H1 (cell line): ENCODE data around the gene OSBPL5. TPM values are rescaled to one million over a fixed set of nuclear protein-coding genes. Genes with fewer than 3 reads are reported as not detected.

Experiments
- CTCF ChIA-PET: fragments of 300-600 bp; sonication (Branson Sonifier 250); formaldehyde crosslinking; loops from one replicate; lab custom pipeline; 2021; ENCODE audit not compliant: partially characterized antibody; lab: Charles Lee
- POLR2A ChIA-PET: fragments of 300-600 bp; sonication (Branson Sonifier 250); formaldehyde crosslinking; loops from one replicate; lab custom pipeline; 2021; ENCODE audit warnings: inconsistent platforms; ENCODE audit not compliant: partially characterized antibody; lab: Charles Lee
- DNase-seq, 2 experiments: peaks; one replicate each; pipeline versions ENCODE4 v3.0.0 to v3.0.0-alpha.2; 2010 to 2022; ENCODE audit warnings: low spot score in 2 of 2, low read depth in 1 of 2, mixed read lengths in 1 of 2
- FAIRE-seq: peaks from 2 replicates; lab custom pipeline; 2011; peaks lifted over from hg19 to GRCh38; lab: Jason Lieb, UNC
- H2AFZ ChIP-seq: 2 replicates; pipeline ENCODE4 v1.8.1; 2012; ENCODE audit warnings: low read length, inconsistent platforms
- H2AK5ac ChIP-seq: 2 replicates; pipeline ENCODE4 v1.6.1; 2013; ENCODE audit warnings: low read depth, low read length
- H2BK120ac ChIP-seq: replicated peaks from 2 replicates; pipeline ENCODE3; 2013; ENCODE audit warnings: low read depth, low read length, inconsistent platforms
- H2BK12ac ChIP-seq: 2 replicates; pipeline ENCODE4 v1.6.1; 2013; ENCODE audit warnings: low read depth, low read length
- H2BK15ac ChIP-seq: 2 replicates; pipeline ENCODE4 v1.6.1; 2013; ENCODE audit warnings: low read length
- H2BK20ac ChIP-seq: 2 replicates; pipeline ENCODE4 v1.6.1; 2013; ENCODE audit warnings: low read length
- H2BK5ac ChIP-seq: 2 replicates; pipeline ENCODE4 v1.6.1; 2013; ENCODE audit warnings: low read depth, low read length
- H3K14ac ChIP-seq: 2 replicates; pipeline ENCODE4 v1.6.1; 2013; ENCODE audit warnings: inconsistent platforms; ENCODE audit not compliant: insufficient read length
- H3K18ac ChIP-seq: 2 replicates; pipeline ENCODE4 v1.6.1; 2013; ENCODE audit warnings: low read length; ENCODE audit errors: extremely low read depth
- H3K23ac ChIP-seq: 2 replicates; pipeline ENCODE4 v1.6.1; 2013; ENCODE audit warnings: inconsistent platforms; ENCODE audit not compliant: insufficient read length
- H3K23me2 ChIP-seq: 2 replicates; pipeline ENCODE4 v1.6.1; 2013; ENCODE audit warnings: low read depth, low read length
- H3K27ac ChIP-seq: 2 replicates; pipeline ENCODE4 v1.6.1; 2011; ENCODE audit warnings: low read depth, low read length, inconsistent platforms
- H3K27me3 ChIP-seq, 4 experiments: replicated peaks in 1 of 4; 1 replicate in 1 of 4; 2 replicates in 3 of 4; pipeline versions ENCODE4 v1.6.1 to v1.8.1; 2011 to 2013; ENCODE audit warnings: low read length in 3 of 4, mild to moderate bottlenecking in 3 of 4, inconsistent platforms in 2 of 4, mixed read lengths in 2 of 4, moderate library complexity in 1 of 4; ENCODE audit not compliant: control insufficient read depth in 3 of 4, insufficient read depth in 3 of 4; ENCODE audit errors: extremely low read depth in 1 of 4
- H3K36me3 ChIP-seq, 4 experiments: 2 replicates each; pipeline versions ENCODE4 v1.6.1 to v1.8.1; 2011 to 2013; ENCODE audit warnings: mild to moderate bottlenecking in 4 of 4, low read length in 3 of 4, moderate library complexity in 2 of 4, control low read depth in 1 of 4, inconsistent platforms in 1 of 4; ENCODE audit not compliant: insufficient read depth in 4 of 4, control insufficient read depth in 2 of 4
- H3K4ac ChIP-seq: replicated peaks from 2 replicates; pipeline ENCODE3; 2013; ENCODE audit warnings: low read length, low read depth, mixed read lengths, inconsistent platforms; ENCODE audit not compliant: insufficient read length
- H3K4me1 ChIP-seq, 4 experiments: replicated peaks in 1 of 4; 1 replicate in 1 of 4; 2 replicates in 3 of 4; pipeline versions ENCODE4 v1.6.1 to v1.8.1; 2011 to 2013; ENCODE audit warnings: low read length in 3 of 4, inconsistent platforms in 2 of 4, mixed read lengths in 1 of 4; ENCODE audit not compliant: insufficient read depth in 4 of 4, control insufficient read depth in 3 of 4
- H3K4me2 ChIP-seq, 2 experiments: 2 replicates each; pipeline versions ENCODE4 v1.6.1 to v1.8.1; 2011 to 2013; ENCODE audit warnings: low read depth in 2 of 2, low read length in 2 of 2, control low read depth in 1 of 2, inconsistent platforms in 1 of 2, mild to moderate bottlenecking in 1 of 2; ENCODE audit not compliant: insufficient read depth in 1 of 2
- H3K4me3 ChIP-seq, 4 experiments: fragments of 200-600, 300-600 bp in 1 of 4; sonication (generic), shearing (Covaris generic), sonication (Bioruptor Twin) in 1 of 4; 2 replicates each; pipeline versions ENCODE4 v1.5.1 to v1.8.1; 2011 to 2016; ENCODE audit warnings: low read length in 4 of 4, low read depth in 3 of 4, control low read depth in 2 of 4, inconsistent platforms in 2 of 4, mild to moderate bottlenecking in 2 of 4, mixed read lengths in 1 of 4, moderate library complexity in 1 of 4; ENCODE audit not compliant: insufficient read depth in 2 of 4; ENCODE audit errors: extremely low read depth in 1 of 4
- H3K56ac ChIP-seq: replicated peaks from 2 replicates; pipeline ENCODE3; 2013; ENCODE audit warnings: low read depth, mild to moderate bottlenecking, mixed read lengths, low read length, inconsistent platforms; ENCODE audit not compliant: insufficient read length
- H3K79me1 ChIP-seq: 2 replicates; pipeline ENCODE4 v1.6.1; 2013; ENCODE audit warnings: low read depth, low read length, control low read depth
- H3K79me2 ChIP-seq, 2 experiments: 2 replicates each; pipeline versions ENCODE4 v1.6.1 to v1.8.1; 2012 to 2013; ENCODE audit warnings: low read length in 2 of 2, mild to moderate bottlenecking in 2 of 2, inconsistent platforms in 1 of 2; ENCODE audit not compliant: insufficient read depth in 2 of 2, control insufficient read depth in 1 of 2
- H3K9ac ChIP-seq, 4 experiments: replicated peaks in 1 of 4; 1 replicate in 1 of 4; 2 replicates in 3 of 4; pipeline versions ENCODE4 v1.6.1 to v1.8.1; 2011 to 2013; ENCODE audit warnings: low read depth in 3 of 4, low read length in 3 of 4, control low read depth in 2 of 4, mild to moderate bottlenecking in 2 of 4, moderate library complexity in 2 of 4, inconsistent platforms in 1 of 4; ENCODE audit errors: extremely low read depth in 1 of 4
- H3K9me3 ChIP-seq, 2 experiments: 2 replicates each; pipeline versions ENCODE4 v1.6.1 to v1.8.1; 2012 to 2013; ENCODE audit warnings: mild to moderate bottlenecking in 2 of 2, moderate library complexity in 2 of 2, control low read depth in 1 of 2, inconsistent platforms in 1 of 2, low read depth in 1 of 2, low read length in 1 of 2, mixed read lengths in 1 of 2; ENCODE audit not compliant: insufficient read depth in 2 of 2
- H4K20me1 ChIP-seq, 2 experiments: replicated peaks in 1 of 2; 2 replicates each; pipeline versions ENCODE3 to v1.8.1; 2011 to 2013; ENCODE audit warnings: inconsistent platforms in 2 of 2, low read length in 2 of 2, mild to moderate bottlenecking in 1 of 2; ENCODE audit not compliant: insufficient read depth in 2 of 2, control insufficient read depth in 1 of 2
- H4K5ac ChIP-seq: 2 replicates; pipeline ENCODE4 v1.6.1; 2013; ENCODE audit warnings: low read length, low read depth, mixed read lengths, inconsistent platforms; ENCODE audit not compliant: insufficient read length
- H4K8ac ChIP-seq: 2 replicates; pipeline ENCODE4 v1.8.0; 2013; ENCODE audit warnings: mild to moderate bottlenecking, moderate library complexity, low read length, inconsistent platforms; ENCODE audit not compliant: insufficient read depth; ENCODE audit errors: extremely low read depth
- H4K91ac ChIP-seq: replicated peaks from 2 replicates; pipeline ENCODE3; 2013; ENCODE audit warnings: low read length, mixed read lengths, inconsistent platforms; ENCODE audit not compliant: insufficient read length
- ASH2L ChIP-seq: fragments of 200-600, 300-600 bp; sonication (generic); IDR thresholded peaks from one replicate; pipeline ENCODE4 v1.7.1; 2017; ENCODE audit warnings: low read length
- CBX5 ChIP-seq: fragments of 300-800, 300-1000 bp; sonication (generic); IDR thresholded peaks from 2 replicates; pipeline ENCODE4 v1.7.1; 2016; ENCODE audit warnings: antibody characterized with exemption, low read length, low read depth
- JUND ChIP-seq: IDR thresholded peaks from 2 replicates; pipeline ENCODE4 v1.6.1; 2011; ENCODE audit warnings: mild to moderate bottlenecking, improper control_type of control experiment, low read length
- SIRT6 ChIP-seq: IDR thresholded peaks from one replicate; pipeline ENCODE4 v1.7.1; 2012; ENCODE audit warnings: low read length, inconsistent platforms
- SIX5 ChIP-seq: IDR thresholded peaks from 2 replicates; pipeline ENCODE4 v1.6.1; 2011; ENCODE audit warnings: mild to moderate bottlenecking, low read depth, low read length
- TEAD4 ChIP-seq: IDR thresholded peaks from 2 replicates; pipeline ENCODE4 v1.6.1; 2012; ENCODE audit warnings: low read depth, low read length, inconsistent platforms, mixed read lengths
- WGBS, 2 experiments: shearing (Covaris generic) in 1 of 2; methylation state at CpG; one replicate each; pipeline versions ENCODE4 v1.1.6 to v1.1.7; 2013 to 2015; ENCODE audit warnings: low lambda C conversion rate in 2 of 2, mixed read lengths in 2 of 2, inconsistent platforms in 1 of 2, low coverage in 1 of 2, missing lambda C conversion rate in 1 of 2; ENCODE audit not compliant: insufficient replicate concordance in 2 of 2, insufficient coverage in 1 of 2, insufficient read length in 1 of 2; ENCODE audit errors: extremely low coverage in 1 of 2, missing lambda C conversion rate in 1 of 2; 5-methylcytosine and 5-hydroxymethylcytosine counted together
- polyA plus RNA-seq, 7 experiments: library from polyadenylated mRNA; depleted of rRNA in 3 of 7; stranded (reverse) in 5 of 7; unstranded in 2 of 7; fragments of >200 nt in 5 of 7; fragments of 200-250 nt in 2 of 7; gene quantifications; 1 replicate in 5 of 7; 2 replicates in 1 of 7; 4 replicates in 1 of 7; pipeline versions ENCODE4 v1.2.1 to v1.2.3, GENCODE V29; 2011 to 2013; ENCODE audit warnings: missing spikeins in 2 of 7, mixed read lengths in 2 of 7
- total RNA-seq: library from RNA; stranded (reverse); fragmentation: NEBNext Ultra II Directional; extraction: Animal tissue kit (Norgen Biotek cat#: 25700); gene quantifications from 2 replicates; pipeline ENCODE4 v1.2.1, GENCODE V29; 2021
- TF ChIP-seq, protein P1 (sequence below): IDR thresholded peaks from 2 replicates; pipeline ENCODE4 v1.6.1; 2011; ENCODE audit warnings: low read depth, mild to moderate bottlenecking, low read length; ENCODE audit not compliant: insufficient read depth

The OSBPL5 gene
- total and polyA plus RNA-seq, 2 of the 8 experiments (the other 6 are each of a cell fraction or from before 2014, with no cell fraction given), result 3.4 to 9.9 TPM

DNA sequence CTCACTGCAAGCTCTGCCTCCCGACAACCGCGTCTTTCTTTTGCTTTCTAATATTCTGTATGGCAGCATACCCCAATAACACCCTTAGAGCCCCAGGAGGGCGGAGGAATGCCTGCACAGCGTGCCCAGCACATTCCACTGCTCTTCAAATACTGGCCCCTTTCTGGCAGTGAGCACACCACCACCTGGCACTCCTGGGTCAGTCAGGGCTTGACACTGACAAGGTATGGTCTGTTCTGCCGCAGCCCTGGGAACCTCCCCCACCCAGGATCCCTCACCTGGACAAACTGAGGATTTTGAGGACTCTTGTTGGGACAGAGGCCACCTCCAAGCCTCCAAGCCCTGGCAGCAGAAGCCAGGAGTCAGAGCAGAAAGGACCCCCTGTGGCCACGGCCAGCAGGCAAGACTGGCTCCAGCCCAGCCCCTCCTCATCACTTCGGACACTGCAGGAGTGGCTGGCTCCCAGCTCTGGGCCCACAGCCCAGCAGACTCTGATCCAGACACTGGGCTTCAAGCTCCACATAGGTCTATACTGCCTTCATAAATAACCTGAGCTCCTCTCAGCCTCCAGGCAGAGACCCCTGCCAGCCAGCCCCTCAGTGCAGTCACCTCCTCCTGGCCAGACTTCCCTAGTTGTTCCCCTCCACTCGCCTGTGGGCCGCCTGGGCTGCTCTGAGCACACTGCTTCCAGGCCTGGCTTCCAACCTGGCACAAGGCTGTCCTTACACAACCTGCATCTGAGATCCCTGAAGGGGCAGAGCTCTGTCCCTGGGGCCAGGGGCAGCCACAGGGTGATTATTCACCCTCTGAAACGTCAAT lies 122.4 kb downstream of the OSBPL5 start:
- Histone ChIP-seq H4K5ac (no peak overlapping the region), H3K27me3 (no peaks in the 10 kb centered on the region), H4K20me1 (peaks cover 26 to 50% of the 10 kb centered on the region in 2 experiments), H2BK15ac (no peak overlapping the region), H2BK12ac (no peak overlapping the region), H2AFZ (no peak overlapping the region), H4K91ac (no peak overlapping the region), H3K14ac (no peak overlapping the region), H3K9ac (no peak overlapping the region), H3K79me1 (peaks cover 27% of the 10 kb centered on the region), H3K36me3 (peaks cover 8 to 55% (median 21%) of the 10 kb centered on the region in 4 experiments; a peak in 6 of 8 replicates), H3K9me3 (no peaks in the 10 kb centered on the region), H3K4me2 (no peak overlapping the region), H3K79me2 (peaks cover 0 to 57% of the 10 kb centered on the region in 2 experiments; a peak in 2 of 4 replicates), H3K4me3 (no peak overlapping the region), H4K8ac (no peak overlapping the region; the same call in 1 of the 2 replicates), H3K18ac (no peak overlapping the region), H3K4me1 (peaks cover 0 to 3% (median 0%) of the 10 kb centered on the region in 4 experiments; a peak in 1 of 7 replicates), H2BK120ac (no peak overlapping the region), H3K56ac (no peak overlapping the region), H2AK5ac (no peak overlapping the region), H3K23me2 (no peaks in the 10 kb centered on the region), H3K23ac (no peak overlapping the region), H2BK20ac (no peak overlapping the region), H3K4ac (no peak overlapping the region), H3K27ac (0 out of 2 replicates have a peak overlapping the region, but pooled peaks have one; percentile 10), H2BK5ac (no peak overlapping the region)
- 84% methylated on average over 11 of the region's 11 CpGs; no CpG with 5 or more reads in 1 of the 2 experiments for WGBS, 2 experiments
- no peak for FAIRE-seq
- POLR2A ChIA-PET, result interaction anchor here (0.9 to 1.9 kb wide), 5 partner anchors 8 to 51 kb away, joined by 3 to 8 read pairs (median 3); partner anchors contain the start of genes CARS1 and NAP1L4
- TF ChIP-seq, protein P1, sequence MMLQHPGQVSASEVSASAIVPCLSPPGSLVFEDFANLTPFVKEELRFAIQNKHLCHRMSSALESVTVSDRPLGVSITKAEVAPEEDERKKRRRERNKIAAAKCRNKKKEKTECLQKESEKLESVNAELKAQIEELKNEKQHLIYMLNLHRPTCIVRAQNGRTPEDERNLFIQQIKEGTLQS, result no peak
- TF ChIP-seq JUND (no peak), ASH2L (no peak), SIRT6 (no peak), CBX5 (no peak), TEAD4 (no peak), SIX5 (no peak)
- CTCF ChIA-PET, result interaction anchor here (1.0 to 20.3 kb wide), 5 partner anchors 9 to 175 kb away, joined by 3 to 434 read pairs (median 4); no protein-coding TSS in a partner anchor
- DNase-seq, result no peak
